HepG2 (cell line): ENCODE measurements around the gene SAPCD1. TPM values are rescaled to one million over a fixed set of nuclear protein-coding genes. Genes with fewer than 3 reads are reported as not detected.

Experiments
- CBX2 ChIP-seq, 2 experiments: fragments of 200-600 bp in 1 of 2; sonication (generic); formaldehyde crosslinking in 1 of 2; IDR thresholded peaks; 2 replicates each; pipeline versions ENCODE4 v1.7.0 to v1.8.1; 2018 to 2022; ENCODE audit warnings: low read depth in 2 of 2, low read length in 1 of 2, mild to moderate bottlenecking in 1 of 2, missing genetic modification reagents in 1 of 2
- IRF2 ChIP-seq: IDR thresholded peaks from 2 replicates; pipeline ENCODE4 v1.6.1; 2018; ENCODE audit warnings: missing genetic modification reagents, missing compliant biosample characterization
- LRRFIP1 ChIP-seq: sonication (generic); formaldehyde crosslinking; conservative IDR thresholded peaks from 2 replicates; pipeline ENCODE4 v1.4.0; 2020; ENCODE audit warnings: missing genetic modification reagents
- MED8 ChIP-seq: sonication (generic); formaldehyde crosslinking; IDR thresholded peaks from 2 replicates; pipeline ENCODE4 v1.8.1; 2023; ENCODE audit warnings: mild to moderate bottlenecking, missing genetic modification reagents; ENCODE audit not compliant: insufficient replicate concordance
- PAF1 ChIP-seq: IDR thresholded peaks from 2 replicates; pipeline ENCODE4 v1.6.1; 2016; ENCODE audit warnings: missing genetic modification reagents, missing compliant biosample characterization
- SKI ChIP-seq: fragments of 450-650 bp; IDR thresholded peaks from one replicate; pipeline ENCODE4 v1.6.1; 2018; ENCODE audit warnings: mild to moderate bottlenecking; ENCODE audit not compliant: partially characterized antibody
- ZNF3 ChIP-seq: IDR thresholded peaks from 2 replicates; pipeline ENCODE4 v1.7.0; 2017; ENCODE audit warnings: inconsistent platforms
- ZNF383 ChIP-seq: sonication (generic); formaldehyde crosslinking; IDR thresholded peaks from 2 replicates; pipeline ENCODE4 v1.4.0; 2020; ENCODE audit warnings: missing genetic modification reagents, mild to moderate bottlenecking, borderline replicate concordance
- ZNF496 ChIP-seq: sonication (generic); formaldehyde crosslinking; IDR thresholded peaks from 2 replicates; pipeline ENCODE4 v1.8.1; 2023; ENCODE audit warnings: mild to moderate bottlenecking, moderate library complexity, missing genetic modification reagents; ENCODE audit not compliant: insufficient replicate concordance
- ZNF558 ChIP-seq: sonication (generic); formaldehyde crosslinking; IDR thresholded peaks from 2 replicates; pipeline ENCODE4 v1.9.0; 2022; ENCODE audit warnings: mild to moderate bottlenecking, missing genetic modification reagents, borderline replicate concordance
- ZNF839 ChIP-seq: sonication (generic); formaldehyde crosslinking; IDR thresholded peaks from 2 replicates; pipeline ENCODE4 v1.4.0; 2020; ENCODE audit warnings: missing genetic modification reagents, mild to moderate bottlenecking, borderline replicate concordance
- ZNF878 ChIP-seq: sonication (generic); formaldehyde crosslinking; IDR thresholded peaks from 2 replicates; pipeline ENCODE4 v1.8.1; 2023; ENCODE audit warnings: mild to moderate bottlenecking, missing genetic modification reagents, moderate library complexity
- ZSCAN12 ChIP-seq: sonication (generic); formaldehyde crosslinking; IDR thresholded peaks from 2 replicates; pipeline ENCODE4 v1.9.0; 2021; ENCODE audit warnings: mild to moderate bottlenecking, missing genetic modification reagents
- polyA plus RNA-seq, 8 experiments: library from polyadenylated mRNA; depleted of rRNA in 3 of 8; stranded (reverse) in 7 of 8; unstranded in 1 of 8; fragments of >200 nt; fragmentation: Illumina TruSeq in 4 of 8; extraction: Trizol in 4 of 8; gene quantifications; 2 replicates each; pipeline versions ENCODE4 v1.2.1 to v1.2.3, GENCODE V29; 2011 to 2016; ENCODE audit warnings: low read depth in 4 of 8, missing spikeins in 1 of 8, mixed read lengths in 1 of 8; ENCODE audit not compliant: insufficient read depth in 1 of 8
- total RNA-seq, 5 experiments: library from RNA; depleted of rRNA; stranded (reverse); fragments of >200 nt; fragmentation: Illumina TruSeq; extraction: Trizol; gene quantifications; 2 replicates each; pipeline ENCODE4 v1.2.3, GENCODE V29; 2016; ENCODE audit warnings: low read depth in 1 of 5
- TF ChIP-seq, protein P1 (sequence below): sonication (generic); formaldehyde crosslinking; conservative IDR thresholded peaks from 2 replicates; pipeline ENCODE4 v1.8.0; 2022; ENCODE audit warnings: missing genetic modification reagents
- TF ChIP-seq, protein P2 (sequence below): sonication (generic); formaldehyde crosslinking; IDR thresholded peaks from 2 replicates; pipeline ENCODE4 v1.5.1; 2020; ENCODE audit warnings: mild to moderate bottlenecking, missing genetic modification reagents, moderate library complexity
- TF ChIP-seq, protein P3 (sequence below): sonication (generic); formaldehyde crosslinking; conservative IDR thresholded peaks from 2 replicates; pipeline ENCODE4 v1.4.0; 2020; ENCODE audit warnings: mild to moderate bottlenecking, missing genetic modification reagents, moderate library complexity

Gene SAPCD1
- total and polyA plus RNA-seq, 2 of the 13 experiments (the other 11 are each of a cell fraction or from before 2014, with no cell fraction given) = 2.5 to 3.9 TPM

GRCh38 chr6:31776989-31777666 lies 14.7 kb downstream of the SAPCD1 start, which contains the start of gene VWA7 (continued):
- TF ChIP-seq ZNF558 (CRISPR knock-in tag) (no peak), LRRFIP1 (CRISPR knock-in tag) (no peak), CBX2 (IDR thresholded peaks at IDR 0.05; ENCODE audit: low read depth, low read length) (no peak), CBX2 (CRISPR knock-in tag; IDR thresholded peaks at IDR 0.05; ENCODE audit: low read depth) (no peak), ZNF496 (CRISPR knock-in tag) (no peak), ZNF3 (CRISPR knock-in tag) (no peak), ZSCAN12 (CRISPR knock-in tag) (no peak), ZNF383 (CRISPR knock-in tag) (no peak), ZNF839 (no peak), ZNF878 (CRISPR knock-in tag) (no peak), IRF2 (CRISPR knock-in tag) (peak; percentile 68; the same call in 1 of the 2 replicates), MED8 (no peak), PAF1 (CRISPR knock-in tag) (no peak; the same call in 1 of the 2 replicates), SKI (no peak)
- TF ChIP-seq, protein P1, sequence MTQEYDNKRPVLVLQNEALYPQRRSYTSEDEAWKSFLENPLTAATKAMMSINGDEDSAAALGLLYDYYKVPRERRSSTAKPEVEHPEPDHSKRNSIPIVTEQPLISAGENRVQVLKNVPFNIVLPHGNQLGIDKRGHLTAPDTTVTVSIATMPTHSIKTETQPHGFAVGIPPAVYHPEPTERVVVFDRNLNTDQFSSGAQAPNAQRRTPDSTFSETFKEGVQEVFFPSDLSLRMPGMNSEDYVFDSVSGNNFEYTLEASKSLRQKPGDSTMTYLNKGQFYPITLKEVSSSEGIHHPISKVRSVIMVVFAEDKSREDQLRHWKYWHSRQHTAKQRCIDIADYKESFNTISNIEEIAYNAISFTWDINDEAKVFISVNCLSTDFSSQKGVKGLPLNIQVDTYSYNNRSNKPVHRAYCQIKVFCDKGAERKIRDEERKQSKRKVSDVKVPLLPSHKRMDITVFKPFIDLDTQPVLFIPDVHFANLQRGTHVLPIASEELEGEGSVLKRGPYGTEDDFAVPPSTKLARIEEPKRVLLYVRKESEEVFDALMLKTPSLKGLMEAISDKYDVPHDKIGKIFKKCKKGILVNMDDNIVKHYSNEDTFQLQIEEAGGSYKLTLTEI (CRISPR knock-in tag) = no peak
- TF ChIP-seq, protein P2, sequence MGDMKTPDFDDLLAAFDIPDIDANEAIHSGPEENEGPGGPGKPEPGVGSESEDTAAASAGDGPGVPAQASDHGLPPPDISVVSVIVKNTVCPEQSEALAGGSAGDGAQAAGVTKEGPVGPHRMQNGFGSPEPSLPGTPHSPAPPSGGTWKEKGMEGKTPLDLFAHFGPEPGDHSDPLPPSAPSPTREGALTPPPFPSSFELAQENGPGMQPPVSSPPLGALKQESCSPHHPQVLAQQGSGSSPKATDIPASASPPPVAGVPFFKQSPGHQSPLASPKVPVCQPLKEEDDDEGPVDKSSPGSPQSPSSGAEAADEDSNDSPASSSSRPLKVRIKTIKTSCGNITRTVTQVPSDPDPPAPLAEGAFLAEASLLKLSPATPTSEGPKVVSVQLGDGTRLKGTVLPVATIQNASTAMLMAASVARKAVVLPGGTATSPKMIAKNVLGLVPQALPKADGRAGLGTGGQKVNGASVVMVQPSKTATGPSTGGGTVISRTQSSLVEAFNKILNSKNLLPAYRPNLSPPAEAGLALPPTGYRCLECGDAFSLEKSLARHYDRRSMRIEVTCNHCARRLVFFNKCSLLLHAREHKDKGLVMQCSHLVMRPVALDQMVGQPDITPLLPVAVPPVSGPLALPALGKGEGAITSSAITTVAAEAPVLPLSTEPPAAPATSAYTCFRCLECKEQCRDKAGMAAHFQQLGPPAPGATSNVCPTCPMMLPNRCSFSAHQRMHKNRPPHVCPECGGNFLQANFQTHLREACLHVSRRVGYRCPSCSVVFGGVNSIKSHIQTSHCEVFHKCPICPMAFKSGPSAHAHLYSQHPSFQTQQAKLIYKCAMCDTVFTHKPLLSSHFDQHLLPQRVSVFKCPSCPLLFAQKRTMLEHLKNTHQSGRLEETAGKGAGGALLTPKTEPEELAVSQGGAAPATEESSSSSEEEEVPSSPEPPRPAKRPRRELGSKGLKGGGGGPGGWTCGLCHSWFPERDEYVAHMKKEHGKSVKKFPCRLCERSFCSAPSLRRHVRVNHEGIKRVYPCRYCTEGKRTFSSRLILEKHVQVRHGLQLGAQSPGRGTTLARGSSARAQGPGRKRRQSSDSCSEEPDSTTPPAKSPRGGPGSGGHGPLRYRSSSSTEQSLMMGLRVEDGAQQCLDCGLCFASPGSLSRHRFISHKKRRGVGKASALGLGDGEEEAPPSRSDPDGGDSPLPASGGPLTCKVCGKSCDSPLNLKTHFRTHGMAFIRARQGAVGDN = peak; percentile 95
- TF ChIP-seq, protein P3, sequence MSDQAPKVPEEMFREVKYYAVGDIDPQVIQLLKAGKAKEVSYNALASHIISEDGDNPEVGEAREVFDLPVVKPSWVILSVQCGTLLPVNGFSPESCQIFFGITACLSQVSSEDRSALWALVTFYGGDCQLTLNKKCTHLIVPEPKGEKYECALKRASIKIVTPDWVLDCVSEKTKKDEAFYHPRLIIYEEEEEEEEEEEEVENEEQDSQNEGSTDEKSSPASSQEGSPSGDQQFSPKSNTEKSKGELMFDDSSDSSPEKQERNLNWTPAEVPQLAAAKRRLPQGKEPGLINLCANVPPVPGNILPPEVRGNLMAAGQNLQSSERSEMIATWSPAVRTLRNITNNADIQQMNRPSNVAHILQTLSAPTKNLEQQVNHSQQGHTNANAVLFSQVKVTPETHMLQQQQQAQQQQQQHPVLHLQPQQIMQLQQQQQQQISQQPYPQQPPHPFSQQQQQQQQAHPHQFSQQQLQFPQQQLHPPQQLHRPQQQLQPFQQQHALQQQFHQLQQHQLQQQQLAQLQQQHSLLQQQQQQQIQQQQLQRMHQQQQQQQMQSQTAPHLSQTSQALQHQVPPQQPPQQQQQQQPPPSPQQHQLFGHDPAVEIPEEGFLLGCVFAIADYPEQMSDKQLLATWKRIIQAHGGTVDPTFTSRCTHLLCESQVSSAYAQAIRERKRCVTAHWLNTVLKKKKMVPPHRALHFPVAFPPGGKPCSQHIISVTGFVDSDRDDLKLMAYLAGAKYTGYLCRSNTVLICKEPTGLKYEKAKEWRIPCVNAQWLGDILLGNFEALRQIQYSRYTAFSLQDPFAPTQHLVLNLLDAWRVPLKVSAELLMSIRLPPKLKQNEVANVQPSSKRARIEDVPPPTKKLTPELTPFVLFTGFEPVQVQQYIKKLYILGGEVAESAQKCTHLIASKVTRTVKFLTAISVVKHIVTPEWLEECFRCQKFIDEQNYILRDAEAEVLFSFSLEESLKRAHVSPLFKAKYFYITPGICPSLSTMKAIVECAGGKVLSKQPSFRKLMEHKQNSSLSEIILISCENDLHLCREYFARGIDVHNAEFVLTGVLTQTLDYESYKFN (CRISPR knock-in tag) = peak; percentile 88
